T-cell (primary cell): ENCODE results near the gene PSTPIP1. TPM values are rescaled to one million over a fixed set of nuclear protein-coding genes. Genes with fewer than 3 reads are reported as not detected.
"Not testable (repeated sequence)": the region's sequence is repeated elsewhere in the genome, so short reads cannot be mapped to it uniquely, and the experiment has no call there.

Experiments used
- ATAC-seq, 4 experiments: fragments of 200-7000 bp in 3 of 4; fragments of 150-1000 bp in 1 of 4; cut with Tn5 transposase; replicated peaks in 1 of 4; 1 replicate in 3 of 4; 2 replicates in 1 of 4; pipeline ENCODE4 v1.10.0; 2021; ENCODE audit warnings: moderate library complexity in 3 of 4, mild to moderate bottlenecking in 2 of 4, moderate number of reproducible peaks in 1 of 4
- CTCF ChIA-PET, 2 donors: fragments of 300-600 bp; sonication (Branson Sonifier 250); formaldehyde crosslinking; loops; one replicate each; lab custom pipeline; 2022; ENCODE audit warnings: antibody characterized with exemption in 2 of 2; lab: Charles Lee
- POLR2A ChIA-PET, 2 donors: fragments of 300-600 bp; sonication (Branson Sonifier 250); formaldehyde crosslinking; loops; one replicate each; lab custom pipeline; 2022; ENCODE audit warnings: antibody characterized with exemption in 2 of 2; lab: Charles Lee
- DNase-seq, 35 experiments: peaks; one replicate each; pipeline versions ENCODE4 v3.0.0 to v3.0.0-alpha.2; 2013 to 2023
- H3K27ac ChIP-seq: one replicate; pipeline ENCODE4 v1.5.1; 2013; ENCODE audit warnings: low read length
- H3K27me3 ChIP-seq, 2 experiments: replicated peaks in 1 of 2; 1 replicate in 1 of 2; 2 replicates in 1 of 2; pipeline versions ENCODE4 v1.6.1 to v1.7.0; 2013; ENCODE audit warnings: low read length in 1 of 2, mixed read lengths in 1 of 2; ENCODE audit not compliant: control insufficient read depth in 2 of 2, insufficient read depth in 2 of 2; ENCODE audit errors: extremely low read depth in 1 of 2
- H3K36me3 ChIP-seq, 2 donors: 1 replicate in 1 of 2; 2 replicates in 1 of 2; pipeline versions ENCODE4 v1.6.1 to v1.7.0; 2013; ENCODE audit warnings: low read length in 1 of 2; ENCODE audit not compliant: control insufficient read depth in 2 of 2, insufficient read depth in 1 of 2; ENCODE audit errors: extremely low read depth in 1 of 2
- H3K4me1 ChIP-seq, 2 experiments: 1 replicate in 1 of 2; 2 replicates in 1 of 2; pipeline versions ENCODE4 v1.6.1 to v1.7.0; 2013; ENCODE audit warnings: low read length in 2 of 2, mixed read lengths in 1 of 2; ENCODE audit not compliant: insufficient read depth in 2 of 2, control insufficient read depth in 1 of 2; ENCODE audit errors: extremely low read depth in 1 of 2
- H3K4me3 ChIP-seq, 2 donors: 1 replicate in 1 of 2; 2 replicates in 1 of 2; pipeline versions ENCODE4 v1.5.1 to v1.7.0; 2013; ENCODE audit warnings: mild to moderate bottlenecking in 2 of 2, low read length in 1 of 2, moderate library complexity in 1 of 2; ENCODE audit not compliant: control insufficient read depth in 1 of 2; ENCODE audit errors: extremely low read depth in 1 of 2
- H3K9me3 ChIP-seq: 2 replicates; pipeline ENCODE4 v1.7.0; 2013
- H3K27ac Mint-ChIP-seq, 2 donors: one replicate each; pipeline ENCODE4 v1.8.0; 2020 to 2021; ENCODE audit warnings: mild to moderate bottlenecking in 2 of 2, mixed read lengths in 2 of 2
- H3K27me3 Mint-ChIP-seq, 2 donors: one replicate each; pipeline ENCODE4 v1.8.0; 2021 to 2022; ENCODE audit warnings: mixed read lengths in 2 of 2
- H3K36me3 Mint-ChIP-seq: one replicate; pipeline ENCODE4 v1.8.0; 2021; ENCODE audit warnings: mixed read lengths
- H3K4me1 Mint-ChIP-seq, 3 donors: one replicate each; pipeline ENCODE4 v1.8.0; 2020 to 2022; ENCODE audit warnings: mixed read lengths in 3 of 3, mild to moderate bottlenecking in 1 of 3
- H3K4me3 Mint-ChIP-seq, 3 donors: one replicate each; pipeline ENCODE4 v1.8.0; 2020 to 2022; ENCODE audit warnings: mild to moderate bottlenecking in 3 of 3, mixed read lengths in 3 of 3, moderate library complexity in 3 of 3
- H3K9me3 Mint-ChIP-seq, 3 donors: one replicate each; pipeline ENCODE4 v1.8.0; 2020 to 2022; ENCODE audit warnings: mixed read lengths in 3 of 3
- WGBS: methylation state at CpG from one replicate; pipeline ENCODE4 v1.1.5; 2013; ENCODE audit warnings: missing lambda C conversion rate; ENCODE audit not compliant: insufficient coverage; 5-methylcytosine and 5-hydroxymethylcytosine counted together
- total RNA-seq, 35 experiments: library from RNA in 6 of 35; stranded (reverse) in 6 of 35; fragments of 120-200 nt in 1 of 35; gene quantifications; one replicate each; pipeline versions ENCODE4 v1.2.1 to v1.2.4 and lab custom pipeline; 2013 to 2026

Gene PSTPIP1
- total RNA-seq, 5 donors from 2014 or later (not counting 1 experiment from before 2014, with no cell fraction given), result 110 to 231 (median 180) TPM

- Histone ChIP-seq H3K4me1 (no peaks in the 10 kb centered on the region), H3K27ac (no peak overlapping the region), H3K9me3 (no peaks in the 10 kb centered on the region), H3K27me3 (peaks cover 0 to 3% of the 10 kb centered on the region in 2 experiments), H3K36me3 (peaks cover 0 to 7% of the 10 kb centered on the region in 2 donors), H3K4me3 (no peak overlapping the region)
- ChIA-PET POLR2A (no interaction called here), CTCF (interaction anchor here in 1 of 2 donors (0.6 to 0.7 kb wide), 4 partner anchors 41 to 1855 kb away, joined by 3 read pairs; no protein-coding TSS in a partner anchor)
- DNase-seq, result no peak
- no peak for ATAC-seq
- Mint-ChIP-seq H3K27me3 (no peaks in the 10 kb centered on the region), H3K36me3 (peaks cover 7% of the 10 kb centered on the region), H3K4me1 (peaks cover 0 to 12% (median 12%) of the 10 kb centered on the region in 3 donors), H3K9me3 (no peaks in the 10 kb centered on the region), H3K27ac (no peak overlapping the region), H3K4me3 (no peak overlapping the region)
- 100% methylated on average over 1 of the region's 2 CpGs for WGBS
Observed at GRCh38 chr15:76954744-76955143, 40.2 kb upstream of the PSTPIP1 start.

- Mint-ChIP-seq H3K9me3 (no peaks in the 10 kb centered on the region), H3K27me3 (peaks cover 11 to 21% of the 10 kb centered on the region in 2 donors), H3K4me1 (peaks cover 0 to 4% (median 0%) of the 10 kb centered on the region in 3 donors), H3K27ac (no peak overlapping the region), H3K36me3 (no peaks in the 10 kb centered on the region), H3K4me3 (no peak overlapping the region)
- H3K27me3 ChIP-seq, result peaks cover 0 to 11% of the 10 kb centered on the region in 2 experiments
- no peaks in the 10 kb centered on the region for H3K36me3 ChIP-seq
- H3K4me3 ChIP-seq, result no peak overlapping the region
- H3K27ac ChIP-seq, result no peak overlapping the region
- H3K9me3 ChIP-seq, result no peaks in the 10 kb centered on the region
- H3K4me1 ChIP-seq, result no peaks in the 10 kb centered on the region
- no peak for ATAC-seq
- ChIA-PET CTCF (no interaction called here), POLR2A (no interaction called here)
- WGBS, result 56% methylated on average over 1 of the region's 6 CpGs
- DNase-seq, result no peak
Observed at GRCh38 chr15:76961268-76962011, 33.5 kb upstream of the PSTPIP1 start.

- H3K4me1 Mint-ChIP-seq, result peaks cover 0 to 4% (median 0%) of the 10 kb centered on the region in 3 donors
- WGBS, result 84% methylated on average over 8 of the region's 9 CpGs
- no peaks in the 10 kb centered on the region for H3K36me3 ChIP-seq
- H3K4me1 ChIP-seq, result no peaks in the 10 kb centered on the region
- peaks cover 11 to 21% of the 10 kb centered on the region in 2 donors for H3K27me3 Mint-ChIP-seq
- no peaks in the 10 kb centered on the region for H3K9me3 ChIP-seq
- no peaks in the 10 kb centered on the region for H3K9me3 Mint-ChIP-seq
- no peak for ATAC-seq
- H3K27me3 ChIP-seq, result peaks cover 0 to 16% of the 10 kb centered on the region in 2 experiments
- H3K4me3 ChIP-seq, result no peak overlapping the region
- H3K27ac Mint-ChIP-seq, result no peak overlapping the region
- no peaks in the 10 kb centered on the region for H3K36me3 Mint-ChIP-seq
- H3K27ac ChIP-seq, result no peak overlapping the region
- no peak overlapping the region for H3K4me3 Mint-ChIP-seq
- CTCF ChIA-PET, result no interaction called here
- DNase-seq, result no peak
- POLR2A ChIA-PET, result no interaction called here
Observed at GRCh38 chr15:76962337-76963013, 32.5 kb upstream of the PSTPIP1 start.

GRCh38 chr15:76963596-76963995, 31.3 kb upstream of the PSTPIP1 start:
- ChIA-PET POLR2A (no interaction called here), CTCF (no interaction called here)
- Mint-ChIP-seq H3K4me3 (no peak overlapping the region), H3K27ac (no peak overlapping the region), H3K9me3 (no peaks in the 10 kb centered on the region), H3K4me1 (peaks cover 0 to 4% (median 0%) of the 10 kb centered on the region in 3 donors), H3K27me3 (peaks cover 11 to 21% of the 10 kb centered on the region in 2 donors), H3K36me3 (no peaks in the 10 kb centered on the region)
- Histone ChIP-seq H3K4me1 (no peaks in the 10 kb centered on the region), H3K4me3 (no peak overlapping the region), H3K9me3 (no peaks in the 10 kb centered on the region), H3K27me3 (peaks cover 0 to 16% of the 10 kb centered on the region in 2 experiments), H3K36me3 (no peaks in the 10 kb centered on the region), H3K27ac (no peak overlapping the region)
- DNase-seq, result no peak
- no peak for ATAC-seq
- WGBS, result 85% methylated on average over 9 of the region's 9 CpGs

GRCh38 chr15:76964157-76964556, 30.8 kb upstream of the PSTPIP1 start:
- no peaks in the 10 kb centered on the region for H3K4me1 ChIP-seq
- Mint-ChIP-seq H3K4me1 (peaks cover 0 to 4% (median 0%) of the 10 kb centered on the region in 3 donors), H3K4me3 (no peak overlapping the region), H3K9me3 (no peaks in the 10 kb centered on the region), H3K27me3 (peaks cover 11 to 21% of the 10 kb centered on the region in 2 donors), H3K27ac (no peak overlapping the region), H3K36me3 (no peaks in the 10 kb centered on the region)
- DNase-seq, result no peak
- ChIA-PET POLR2A (no interaction called here), CTCF (interaction anchor here in 1 of 2 donors (0.7 kb wide), 1 partner anchor 490 kb away, joined by 3 read pairs; no protein-coding TSS in a partner anchor)
- no peaks in the 10 kb centered on the region for H3K36me3 ChIP-seq
- ATAC-seq, result no peak
- no CpG with 5 or more reads among the region's 5 CpGs for WGBS
- no peaks in the 10 kb centered on the region for H3K9me3 ChIP-seq
- H3K27ac ChIP-seq, result no peak overlapping the region
- no peak overlapping the region for H3K4me3 ChIP-seq
- H3K27me3 ChIP-seq, result peaks cover 0 to 16% of the 10 kb centered on the region in 2 experiments

- H3K4me1 ChIP-seq, CTCF ChIA-PET, H3K4me3 ChIP-seq, H3K9me3 Mint-ChIP-seq, H3K27ac Mint-ChIP-seq, H3K9me3 ChIP-seq, H3K4me1 Mint-ChIP-seq, POLR2A ChIA-PET, H3K4me3 Mint-ChIP-seq, H3K36me3 ChIP-seq, H3K36me3 Mint-ChIP-seq, ATAC-seq, H3K27ac ChIP-seq, DNase-seq: not testable (repeated sequence)
- WGBS, result 85% methylated on average over 6 of the region's 7 CpGs
- peaks cover 0 to 13% of the 10 kb centered on the region in 2 experiments for H3K27me3 ChIP-seq
- peaks cover 10 to 18% of the 10 kb centered on the region in 2 donors for H3K27me3 Mint-ChIP-seq
Observed at GRCh38 chr15:76966051-76966450, 28.9 kb upstream of the PSTPIP1 start.
